Epithelial cell of proximal tubule (primary cell): ENCODE data around the gene NRAP. TPM values are rescaled to one million over a fixed set of nuclear protein-coding genes. Genes with fewer than 3 reads are reported as not detected.

ENCODE experiments used
- DNase-seq: peaks from one replicate; pipeline ENCODE4 v3.0.0-alpha.2; 2011; ENCODE audit warnings: low read depth
- H3K4me3 ChIP-seq: 2 replicates; pipeline ENCODE4 v1.5.1; 2011; ENCODE audit warnings: low read depth, mild to moderate bottlenecking, low read length
- CTCF ChIP-seq: conservative IDR thresholded peaks from 2 replicates; pipeline ENCODE4 v1.5.1; 2012; ENCODE audit warnings: low read depth, mild to moderate bottlenecking, low read length
- total RNA-seq: library from RNA; depleted of rRNA; stranded (reverse); fragments of >200 nt; gene quantifications from 2 replicates; pipeline ENCODE4 v1.2.3, GENCODE V29; 2015

NRAP gene
- total RNA-seq: not detected in 2 replicates

- no peak within 1 kb of the TSS for H3K4me3 ChIP-seq
- no peak for TF ChIP-seq CTCF
- DNase-seq: no peak
Observed at GRCh38 chr10:113663908-113664307, at the start of gene NRAP. Gene NRAP, minus strand, starts transcription at chr10:113664041. Its CDS starts 159 bp downstream, at chr10:113663882.

GRCh38 chr10:113713640-113713982, 49.8 kb upstream of the NRAP start:
- no peak for DNase-seq
- no peak overlapping the region for H3K4me3 ChIP-seq
- no peak for TF ChIP-seq CTCF

GRCh38 chr10:113712755-113713639, 49.2 kb upstream of the NRAP start:
- TF ChIP-seq CTCF: no peak
- H3K4me3 ChIP-seq: no peak overlapping the region
- DNase-seq: no peak

GRCh38 chr10:113712024-113712423, 48.2 kb upstream of the NRAP start:
- H3K4me3 ChIP-seq: no peak overlapping the region
- no peak for DNase-seq
- TF ChIP-seq CTCF: no peak

GRCh38 chr10:113711142-113711541, 47.3 kb upstream of the NRAP start:
- TF ChIP-seq CTCF: no peak
- DNase-seq: no peak

GRCh38 chr10:113709221-113709838, 45.5 kb upstream of the NRAP start:
- DNase-seq: no peak
- no peak overlapping the region for H3K4me3 ChIP-seq
- TF ChIP-seq CTCF: no peak

More at GRCh38 chr10:113711142-113711541, 47.3 kb upstream of the NRAP start:
- H3K4me3 ChIP-seq: no peak overlapping the region
